Type B pancreatic cell (in vitro differentiated cells): Measurements from ENCODE around the gene RTN4R. TPM values are rescaled to one million over a fixed set of nuclear protein-coding genes. Genes with fewer than 3 reads are reported as not detected.
"Not testable (repeated sequence)": the region's sequence is repeated elsewhere in the genome, so short reads cannot be mapped to it uniquely, and the experiment has no call there.

Experiments
- DNase-seq: peaks from one replicate; pipeline ENCODE4 v3.0.0; 2021; ENCODE audit warnings: mixed read lengths; ENCODE audit not compliant: unreplicated experiment; ENCODE audit errors: extremely low spot score
- H3K27ac Mint-ChIP-seq: 2 replicates; pipeline ENCODE4 v1.8.0; 2021; ENCODE audit warnings: mild to moderate bottlenecking, mixed read lengths
- H3K27me3 Mint-ChIP-seq: 2 replicates; pipeline ENCODE4 v1.8.0; 2021; ENCODE audit warnings: mixed read lengths
- H3K36me3 Mint-ChIP-seq: 2 replicates; pipeline ENCODE4 v1.8.0; 2021; ENCODE audit warnings: mixed read lengths
- H3K4me1 Mint-ChIP-seq: one replicate; pipeline ENCODE4 v1.8.0; 2021; ENCODE audit warnings: mixed read lengths; ENCODE audit not compliant: unreplicated experiment
- H3K4me3 Mint-ChIP-seq: 2 replicates; pipeline ENCODE4 v1.8.0; 2021; ENCODE audit warnings: mild to moderate bottlenecking, mixed read lengths
- H3K9me3 Mint-ChIP-seq: 2 replicates; pipeline ENCODE4 v1.8.0; 2021; ENCODE audit warnings: mixed read lengths
- total RNA-seq: library from RNA; stranded (reverse); gene quantifications from 2 replicates; pipeline ENCODE4 v1.2.1, GENCODE V29; 2021; ENCODE audit warnings: low replicate concordance
- TF ChIP-seq, protein P1 (sequence below): fragments of 200-600 bp; sonication (generic); conservative IDR thresholded peaks from 2 replicates; pipeline ENCODE4 v1.5.0; 2021; ENCODE audit warnings: antibody characterized with exemption, mild to moderate bottlenecking

RTN4R gene
- total RNA-seq, 1 donor from 2014 or later, result 9.0 TPM

DNA sequence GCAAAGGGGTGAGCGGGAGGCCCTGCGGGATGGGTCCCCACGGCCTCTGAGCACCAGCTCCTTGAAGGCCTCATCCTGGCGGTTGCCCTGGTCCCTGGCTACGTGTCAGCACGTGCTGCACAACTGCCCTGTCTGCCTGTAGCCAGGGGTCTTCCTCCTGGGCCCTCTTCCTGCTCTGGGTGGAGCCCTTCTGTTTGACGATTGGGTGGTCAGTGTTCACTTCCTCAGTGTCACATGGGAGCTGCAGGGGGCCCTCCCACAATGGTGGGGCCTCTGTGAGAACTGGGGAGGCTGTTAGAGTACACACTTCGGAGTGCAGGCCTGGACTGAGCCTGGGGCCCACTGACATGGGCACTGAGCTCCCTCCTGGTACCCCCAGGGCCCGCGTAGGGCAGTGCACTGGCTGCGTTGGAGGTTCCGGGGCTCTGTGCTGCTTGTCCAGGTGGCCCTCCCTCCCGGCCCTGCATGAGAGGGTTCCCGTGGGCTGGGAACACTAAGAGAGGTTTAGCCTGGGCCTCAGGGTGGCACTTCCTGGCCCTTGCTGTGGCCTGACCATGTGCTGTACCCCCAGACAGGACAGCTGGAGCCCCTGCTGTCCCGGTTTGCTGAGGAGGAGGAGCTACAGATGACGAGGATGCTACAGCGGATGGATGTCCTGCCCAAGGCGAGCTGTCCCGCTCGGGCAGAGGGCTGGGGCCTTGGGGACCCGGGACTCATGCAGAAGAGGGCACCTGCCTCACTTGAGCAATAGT, 38.0 kb upstream of the RTN4R start:
- Mint-ChIP-seq H3K4me3 (no peak overlapping the region), H3K27me3 (peaks cover 9% of the 10 kb centered on the region), H3K36me3 (no peaks in the 10 kb centered on the region), H3K27ac (no peak overlapping the region), H3K4me1 (peaks cover 8% of the 10 kb centered on the region), H3K9me3 (no peaks in the 10 kb centered on the region)
- no peak for DNase-seq
- TF ChIP-seq, protein P1, sequence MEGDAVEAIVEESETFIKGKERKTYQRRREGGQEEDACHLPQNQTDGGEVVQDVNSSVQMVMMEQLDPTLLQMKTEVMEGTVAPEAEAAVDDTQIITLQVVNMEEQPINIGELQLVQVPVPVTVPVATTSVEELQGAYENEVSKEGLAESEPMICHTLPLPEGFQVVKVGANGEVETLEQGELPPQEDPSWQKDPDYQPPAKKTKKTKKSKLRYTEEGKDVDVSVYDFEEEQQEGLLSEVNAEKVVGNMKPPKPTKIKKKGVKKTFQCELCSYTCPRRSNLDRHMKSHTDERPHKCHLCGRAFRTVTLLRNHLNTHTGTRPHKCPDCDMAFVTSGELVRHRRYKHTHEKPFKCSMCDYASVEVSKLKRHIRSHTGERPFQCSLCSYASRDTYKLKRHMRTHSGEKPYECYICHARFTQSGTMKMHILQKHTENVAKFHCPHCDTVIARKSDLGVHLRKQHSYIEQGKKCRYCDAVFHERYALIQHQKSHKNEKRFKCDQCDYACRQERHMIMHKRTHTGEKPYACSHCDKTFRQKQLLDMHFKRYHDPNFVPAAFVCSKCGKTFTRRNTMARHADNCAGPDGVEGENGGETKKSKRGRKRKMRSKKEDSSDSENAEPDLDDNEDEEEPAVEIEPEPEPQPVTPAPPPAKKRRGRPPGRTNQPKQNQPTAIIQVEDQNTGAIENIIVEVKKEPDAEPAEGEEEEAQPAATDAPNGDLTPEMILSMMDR, result no peak

DNA sequence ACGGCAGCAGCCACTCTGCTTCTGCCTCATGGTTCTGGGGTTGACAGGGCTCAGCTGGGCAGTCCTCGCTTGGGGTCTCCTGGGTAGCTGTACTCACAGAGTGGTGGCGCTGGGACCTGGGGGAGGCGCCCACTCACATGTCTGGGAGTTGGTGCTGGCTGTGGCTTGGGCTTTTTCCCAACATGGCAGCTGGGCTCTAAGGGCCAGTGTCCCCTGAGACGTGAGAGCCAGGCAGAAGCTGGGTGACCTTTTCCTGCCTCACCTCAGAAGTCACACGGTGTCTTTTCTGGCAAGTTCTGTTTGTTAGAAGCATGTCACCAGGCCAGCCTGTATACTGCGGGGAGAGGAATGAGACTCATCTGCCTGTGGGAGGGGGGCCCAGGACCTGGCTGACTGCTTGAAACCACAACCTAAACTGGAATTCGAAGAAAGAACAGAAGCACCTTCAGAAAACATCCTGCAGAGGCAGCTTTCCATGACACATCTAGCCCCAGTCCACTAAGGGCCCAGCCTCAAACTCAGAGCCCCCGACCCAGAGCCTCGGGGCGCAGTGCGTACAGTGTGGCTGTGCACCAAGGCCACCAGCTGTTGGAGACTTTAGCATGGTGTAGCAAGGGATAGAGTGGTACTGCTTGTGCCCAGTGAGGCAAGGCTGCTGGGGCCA, 37.2 kb upstream of the RTN4R start:
- not testable (repeated sequence) for H3K27ac Mint-ChIP-seq, H3K4me3 Mint-ChIP-seq, H3K36me3 Mint-ChIP-seq, H3K4me1 Mint-ChIP-seq, DNase-seq, H3K9me3 Mint-ChIP-seq
- H3K27me3 Mint-ChIP-seq, result peaks cover 16% of the 10 kb centered on the region

DNA sequence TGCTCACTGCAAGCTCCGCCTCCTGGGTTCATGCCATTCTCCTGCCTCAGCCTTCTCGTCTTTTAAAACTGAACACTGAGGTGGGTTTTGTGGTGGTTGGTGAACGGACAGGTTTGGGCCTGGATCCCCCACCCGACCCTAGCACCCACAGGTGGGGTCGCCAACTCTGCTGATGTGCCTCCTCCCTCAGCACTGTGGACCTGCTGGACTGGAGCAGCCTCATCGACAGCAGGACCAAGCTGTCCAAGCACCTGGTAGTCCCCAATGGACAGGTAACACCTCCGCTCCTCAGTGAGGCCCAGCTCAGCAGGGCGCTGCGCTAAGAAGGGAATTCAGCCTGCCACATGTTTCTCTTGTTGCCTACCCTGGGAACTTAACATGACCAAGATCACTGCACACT, 36.5 kb upstream of the RTN4R start:
- TF ChIP-seq, protein P1, result no peak
- Mint-ChIP-seq H3K27me3 (peaks cover 19% of the 10 kb centered on the region), H3K9me3 (no peaks in the 10 kb centered on the region), H3K36me3 (no peaks in the 10 kb centered on the region), H3K4me1 (peaks cover 8% of the 10 kb centered on the region), H3K27ac (no peak overlapping the region), H3K4me3 (no peak overlapping the region)
- DNase-seq, result no peak

DNA sequence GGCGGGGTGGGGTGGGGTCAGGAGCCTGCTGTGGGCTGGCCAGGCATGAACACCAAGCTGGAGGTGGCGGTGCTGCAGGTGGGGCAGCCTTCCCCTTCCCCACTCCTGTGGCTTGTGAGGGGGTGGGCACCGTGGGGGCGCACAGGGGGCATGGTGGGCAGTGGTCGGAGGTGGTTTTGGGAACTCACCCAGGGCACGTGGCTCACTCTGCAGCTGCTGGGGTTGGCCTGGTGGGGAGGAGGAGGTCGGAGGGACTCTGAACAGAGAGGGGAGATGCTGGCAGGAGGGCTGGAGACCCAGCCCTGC, 35.1 kb upstream of the RTN4R start:
- Mint-ChIP-seq H3K27me3 (peaks cover 22% of the 10 kb centered on the region), H3K27ac (peak overlapping the region; percentile 41)
- not testable (repeated sequence) for H3K9me3 Mint-ChIP-seq, H3K4me1 Mint-ChIP-seq, H3K36me3 Mint-ChIP-seq, H3K4me3 Mint-ChIP-seq, DNase-seq

DNA sequence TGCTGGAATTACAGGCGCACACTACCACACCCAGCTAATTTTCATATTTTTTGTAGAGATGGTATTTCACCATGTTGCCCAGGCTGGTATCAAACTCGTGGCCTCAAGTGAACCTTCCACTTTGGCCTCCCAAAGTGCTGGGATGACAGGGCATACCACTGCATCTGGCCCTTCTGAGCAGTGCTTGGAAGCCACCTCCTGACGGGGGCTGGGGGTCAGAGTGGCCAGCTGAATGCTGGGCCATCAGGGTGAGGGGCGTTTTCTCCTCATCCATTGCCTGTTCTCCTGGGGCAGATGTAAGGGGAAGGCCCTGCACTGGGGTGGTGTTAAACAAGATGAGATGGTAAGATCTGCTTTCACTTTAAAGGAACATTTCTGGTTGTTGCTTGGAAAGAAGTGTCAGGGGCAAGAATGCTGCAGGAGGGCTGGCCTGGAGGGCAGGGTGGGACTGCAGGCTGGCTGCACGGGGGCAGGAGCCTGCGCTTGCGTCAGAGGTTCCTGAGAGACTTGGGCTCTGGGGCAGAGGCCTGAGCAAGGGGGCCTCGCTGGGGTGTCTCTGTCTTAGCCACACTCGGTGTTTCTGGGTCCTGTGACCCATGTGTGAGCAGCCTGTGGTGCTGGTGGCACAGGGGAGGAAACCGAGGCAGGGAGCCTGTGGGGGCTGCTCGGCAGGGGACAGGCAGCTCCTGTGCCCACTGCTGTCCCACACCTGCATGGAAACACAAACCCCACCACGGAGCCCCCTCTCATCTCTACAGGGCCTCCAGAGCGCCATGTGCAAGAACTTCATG, 34.5 kb upstream of the RTN4R start:
- Mint-ChIP-seq H3K4me3 (peak overlapping the region; percentile 55), H3K9me3 (no peaks in the 10 kb centered on the region), H3K27ac (peak overlapping the region; percentile 77), H3K4me1 (peaks cover 5% of the 10 kb centered on the region), H3K27me3 (peaks cover 27% of the 10 kb centered on the region), H3K36me3 (no peaks in the 10 kb centered on the region)
- no peak for DNase-seq
- TF ChIP-seq, protein P1, result no peak

DNA sequence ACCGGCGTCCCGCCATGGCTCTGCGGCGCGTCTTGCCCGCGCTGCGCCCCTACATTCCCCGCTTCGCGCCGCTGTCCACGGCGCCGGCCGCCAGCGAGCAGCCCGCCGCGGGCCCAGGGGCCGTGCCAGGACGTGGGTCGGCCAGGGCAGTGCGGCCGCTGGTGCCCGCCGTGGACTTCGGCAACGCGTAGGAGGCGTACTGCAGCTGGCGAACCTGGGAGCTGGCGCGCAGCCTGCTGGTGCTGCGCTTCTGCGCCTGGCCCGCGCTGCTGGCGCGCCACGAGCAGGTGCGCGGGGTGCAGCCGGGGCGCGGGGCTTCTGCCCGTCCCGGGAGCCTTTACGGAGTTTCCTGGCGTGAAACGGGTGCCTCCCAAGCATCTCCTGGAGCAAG, 31.6 kb upstream of the RTN4R start:
- peaks cover 45% of the 10 kb centered on the region for H3K27me3 Mint-ChIP-seq
- H3K36me3 Mint-ChIP-seq, result no peaks in the 10 kb centered on the region
- TF ChIP-seq, protein P1, result no peak
- no peaks in the 10 kb centered on the region for H3K9me3 Mint-ChIP-seq
- H3K27ac Mint-ChIP-seq, result no peak overlapping the region
- DNase-seq, result no peak
- peaks cover 5% of the 10 kb centered on the region for H3K4me1 Mint-ChIP-seq
- H3K4me3 Mint-ChIP-seq, result peak overlapping the region; percentile 67
